Psoas muscle (tissue), 8 donors: ENCODE data around the gene OSTN. TPM values are rescaled to one million over a fixed set of nuclear protein-coding genes. Genes with fewer than 3 reads are reported as not detected.

Experiments
- ATAC-seq, 4 donors: fragments of 200-7000 bp; cut with Tn5 transposase; one replicate each; pipeline ENCODE4 v1.9.1; 2020; ENCODE audit warnings: moderate library complexity in 3 of 4, mild to moderate bottlenecking in 2 of 4
- DNase-seq, 2 donors: peaks; one replicate each; pipeline ENCODE4 v3.0.0-alpha.2; 2020
- H3K27ac ChIP-seq: fragments of 200-600 bp; one replicate; pipeline ENCODE4 v1.8.0; 2022
- H3K27me3 ChIP-seq, 3 donors: fragments of 200-600 bp in 1 of 3; one replicate each; pipeline versions ENCODE4 v1.6.1 to v1.8.0; 2013 to 2022; ENCODE audit warnings: low read length in 2 of 3, mild to moderate bottlenecking in 2 of 3, moderate library complexity in 1 of 3; ENCODE audit not compliant: insufficient read depth in 3 of 3
- H3K36me3 ChIP-seq, 2 donors: fragments of 200-600 bp in 1 of 2; one replicate each; pipeline versions ENCODE4 v1.6.1 to v1.8.0; 2013 to 2022; ENCODE audit warnings: low read depth in 1 of 2, mild to moderate bottlenecking in 1 of 2, moderate library complexity in 1 of 2; ENCODE audit not compliant: insufficient read depth in 1 of 2
- H3K4me1 ChIP-seq: fragments of 200-600 bp; one replicate; pipeline ENCODE4 v1.8.0; 2022
- H3K4me3 ChIP-seq: fragments of 200-600 bp; one replicate; pipeline ENCODE4 v1.8.0; 2022; ENCODE audit warnings: mild to moderate bottlenecking
- H3K9me3 ChIP-seq: fragments of 200-600 bp; one replicate; pipeline ENCODE4 v1.8.0; 2022
- WGBS, 3 donors: extraction: QIAGEN DNeasy Blood & Tissue Kit; methylation state at CpG; one replicate each; pipeline versions ENCODE4 v1.1.6 to v1.1.7; 2013; 5-methylcytosine and 5-hydroxymethylcytosine counted together
- intact Hi-C, 2 donors: fragments of 100-400 bp; cut with DNase I; formaldehyde crosslinking; loops; one replicate each; pipeline versions ENCODE4 v1.11.0 to v1.14.2; 2022
- polyA plus RNA-seq, 3 donors: library from polyadenylated mRNA; stranded (reverse); fragments of 200-250 nt; gene quantifications; one replicate each; pipeline ENCODE4 v1.2.3, GENCODE V29; 2013
- total RNA-seq, 4 donors: library from RNA; stranded (reverse); fragmentation: NEBNext Ultra II Directional in 2 of 4; extraction: Animal tissue kit (Norgen Biotek cat#: 25700) in 2 of 4; gene quantifications; one replicate each; pipeline versions ENCODE4 v1.2.1 to v1.2.4, GENCODE V29; 2021 to 2023
- TF ChIP-seq, protein P1 (sequence below): fragments of 200-600 bp; IDR thresholded peaks from one replicate; pipeline ENCODE4 v1.8.0; 2022; ENCODE audit warnings: antibody characterized with exemption
- donor health status: healthy with polysubstance abuse.
- donor health status: DM: no; HTN: no; CAD: no; lungs with moderate emphysema.
- donor health status: Bipolar disorder and iron deficiency.
- donor health status: healthy.
- donor health status: DM: yes; HTN: yes; CAD: no.
- donor health status: DM: no; HTN: no; CAD: no.
- donor health status: DM: no; HTN: no; CAD: no.
- donor health status: DM: yes; HTN: yes; CAD: no.

OSTN gene
- total and polyA plus RNA-seq, 7 donors, result 0.05 to 0.34 (median 0.16) TPM; not detected in 3

DNA sequence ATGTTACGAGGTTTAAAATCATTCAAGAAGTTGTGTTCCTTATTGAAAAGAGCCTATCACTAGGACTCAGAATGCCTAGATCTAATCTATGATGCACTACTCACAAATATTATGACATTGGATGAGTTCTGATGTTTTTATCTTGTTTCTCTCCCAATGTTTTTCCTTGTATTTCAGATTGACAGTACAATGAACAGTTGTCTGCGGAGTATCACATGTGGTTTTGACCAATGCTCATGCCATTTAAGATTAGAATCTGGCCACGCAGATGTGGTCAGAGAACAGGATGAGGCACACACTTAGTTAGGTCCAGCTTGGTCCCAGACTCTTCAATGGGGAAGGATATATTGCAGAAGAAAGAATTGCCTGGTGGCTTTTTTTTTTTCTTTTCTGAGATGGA, 104.6 kb downstream of the OSTN start:
- no peak overlapping the region for H3K4me3 ChIP-seq
- H3K36me3 ChIP-seq, result no peaks in the 10 kb centered on the region
- no peaks in the 10 kb centered on the region for H3K4me1 ChIP-seq
- WGBS, 3 donors, result 88 to 92% (median 90%) methylated on average over 3 of the region's 3 CpGs
- no peak for ATAC-seq
- H3K27ac ChIP-seq, result no peak overlapping the region
- TF ChIP-seq, protein P1, sequence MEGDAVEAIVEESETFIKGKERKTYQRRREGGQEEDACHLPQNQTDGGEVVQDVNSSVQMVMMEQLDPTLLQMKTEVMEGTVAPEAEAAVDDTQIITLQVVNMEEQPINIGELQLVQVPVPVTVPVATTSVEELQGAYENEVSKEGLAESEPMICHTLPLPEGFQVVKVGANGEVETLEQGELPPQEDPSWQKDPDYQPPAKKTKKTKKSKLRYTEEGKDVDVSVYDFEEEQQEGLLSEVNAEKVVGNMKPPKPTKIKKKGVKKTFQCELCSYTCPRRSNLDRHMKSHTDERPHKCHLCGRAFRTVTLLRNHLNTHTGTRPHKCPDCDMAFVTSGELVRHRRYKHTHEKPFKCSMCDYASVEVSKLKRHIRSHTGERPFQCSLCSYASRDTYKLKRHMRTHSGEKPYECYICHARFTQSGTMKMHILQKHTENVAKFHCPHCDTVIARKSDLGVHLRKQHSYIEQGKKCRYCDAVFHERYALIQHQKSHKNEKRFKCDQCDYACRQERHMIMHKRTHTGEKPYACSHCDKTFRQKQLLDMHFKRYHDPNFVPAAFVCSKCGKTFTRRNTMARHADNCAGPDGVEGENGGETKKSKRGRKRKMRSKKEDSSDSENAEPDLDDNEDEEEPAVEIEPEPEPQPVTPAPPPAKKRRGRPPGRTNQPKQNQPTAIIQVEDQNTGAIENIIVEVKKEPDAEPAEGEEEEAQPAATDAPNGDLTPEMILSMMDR, result no peak
- intact Hi-C loops, result no loop called here
- no peaks in the 10 kb centered on the region for H3K9me3 ChIP-seq
- DNase-seq, result no peak
- no peaks in the 10 kb centered on the region for H3K27me3 ChIP-seq

DNA sequence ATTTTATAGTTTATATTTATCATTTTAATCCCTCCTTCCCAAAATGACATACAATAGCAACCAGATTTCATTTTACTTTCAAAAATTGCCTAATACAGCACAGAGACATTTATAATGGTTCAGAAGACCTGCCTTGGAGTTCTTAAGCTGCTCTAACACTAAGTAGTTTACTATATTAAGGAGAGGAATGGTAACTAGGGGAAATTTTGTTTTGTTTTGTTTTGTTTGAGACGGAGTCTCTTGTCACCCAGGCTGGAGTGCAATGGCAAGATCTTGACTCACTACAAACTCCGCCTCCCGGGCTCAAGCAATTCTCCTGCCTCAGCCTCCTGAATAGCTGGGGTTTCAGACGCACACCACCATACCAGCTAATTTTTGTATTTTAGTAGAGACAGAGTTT, 107.4 kb downstream of the OSTN start:
- H3K4me1 ChIP-seq, result no peaks in the 10 kb centered on the region
- ATAC-seq (no peak), DNase-seq (no peak)
- H3K9me3 ChIP-seq, result no peaks in the 10 kb centered on the region
- intact Hi-C loops, result no loop called here
- TF ChIP-seq, protein P1, result no peak
- whole genome bisulfite sequencing, 3 donors, result 82 to 93% (median 86%) methylated on average over 4 of the region's 4 CpGs
- H3K27ac ChIP-seq, result no peak overlapping the region
- H3K36me3 ChIP-seq, result no peaks in the 10 kb centered on the region
- no peaks in the 10 kb centered on the region for H3K27me3 ChIP-seq
- no peak overlapping the region for H3K4me3 ChIP-seq

DNA sequence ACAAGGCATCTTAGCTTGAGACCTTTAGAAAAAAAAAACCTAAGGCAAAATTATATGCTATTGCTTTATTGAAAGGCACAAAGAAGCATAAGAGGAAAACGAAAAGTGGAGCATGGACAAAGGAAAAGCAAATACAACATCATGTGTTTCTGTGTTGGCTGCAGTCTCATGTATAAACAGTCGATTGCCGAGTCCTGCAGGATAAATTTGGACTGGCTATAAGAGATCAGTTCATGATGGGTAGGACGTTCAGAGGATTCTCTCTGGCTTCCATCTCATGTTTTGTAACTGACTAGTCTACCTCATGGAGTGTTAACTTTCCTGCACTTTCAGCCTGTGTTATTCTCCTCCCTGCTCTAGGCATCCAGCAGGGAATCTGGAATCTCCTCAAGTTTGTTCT, 108.3 kb downstream of the OSTN start:
- no peaks in the 10 kb centered on the region for H3K27me3 ChIP-seq
- H3K4me3 ChIP-seq, result no peak overlapping the region
- no peak for DNase-seq
- WGBS, 3 donors, result 73 to 80% (median 78%) methylated on average over 4 of the region's 4 CpGs
- H3K4me1 ChIP-seq, result no peaks in the 10 kb centered on the region
- H3K27ac ChIP-seq, result no peak overlapping the region
- no peak for ATAC-seq
- intact Hi-C loops, result no loop called here
- TF ChIP-seq, protein P1, result no peak
- H3K36me3 ChIP-seq, result no peaks in the 10 kb centered on the region
- no peaks in the 10 kb centered on the region for H3K9me3 ChIP-seq

DNA sequence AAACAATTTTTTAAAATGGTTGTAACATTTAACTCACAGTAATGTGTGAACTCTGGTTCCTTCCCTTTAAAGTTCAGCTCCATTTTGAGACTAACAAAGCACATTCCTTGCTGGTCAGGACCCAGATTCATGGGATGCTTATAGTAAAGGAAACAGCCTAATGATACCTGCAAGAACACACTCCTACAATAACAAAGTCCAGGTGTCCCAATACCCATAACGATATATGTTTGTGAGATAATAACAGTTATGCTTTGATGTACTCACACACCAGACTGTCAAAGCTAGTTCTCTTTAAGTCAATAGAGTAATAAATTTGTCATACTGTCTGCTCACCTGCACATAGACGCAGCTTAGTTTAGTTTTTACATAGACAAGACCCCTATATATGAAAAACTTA, 114.3 kb downstream of the OSTN start:
- ATAC-seq (no peak), DNase-seq (no peak)
- Histone ChIP-seq H3K27ac (no peak overlapping the region), H3K4me1 (no peaks in the 10 kb centered on the region), H3K27me3 (no peaks in the 10 kb centered on the region), H3K9me3 (no peaks in the 10 kb centered on the region), H3K4me3 (no peak overlapping the region), H3K36me3 (no peaks in the 10 kb centered on the region)
- TF ChIP-seq, protein P1, result no peak
- WGBS, 3 donors, result 89 to 93% (median 91%) methylated on average over 2 of the region's 2 CpGs
- intact Hi-C loops, result no loop called here

DNA sequence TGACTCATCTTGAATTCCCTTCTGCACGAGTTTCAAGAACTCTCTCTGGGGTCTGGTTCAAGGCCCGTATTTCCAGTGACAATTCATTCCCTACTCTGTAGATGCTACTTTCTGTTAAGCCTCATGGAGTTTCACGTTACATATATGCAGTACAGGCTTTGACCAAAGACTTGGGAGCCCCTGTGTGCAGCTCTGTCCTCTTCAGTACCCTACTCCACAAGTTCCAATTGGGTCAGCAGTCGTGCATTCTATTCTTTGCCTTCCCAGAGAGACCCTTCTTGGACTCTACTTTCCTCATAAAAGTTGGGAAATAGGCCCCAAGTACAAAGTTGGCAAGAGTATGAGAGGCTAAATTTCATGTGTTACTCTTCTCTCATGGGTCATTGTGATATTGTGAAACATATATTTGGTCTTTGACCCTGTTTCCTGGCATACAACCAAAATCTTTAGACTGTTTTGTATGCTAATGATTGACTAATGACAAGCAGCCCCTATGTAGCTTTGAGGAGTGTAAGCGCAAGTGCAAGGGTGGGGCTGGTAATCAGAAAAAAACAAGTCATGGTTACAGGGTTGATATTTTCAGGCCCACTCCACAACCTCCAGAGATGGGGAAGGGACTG, 115.2 kb downstream of the OSTN start:
- WGBS, 3 donors, result 72 to 87% (median 80%) methylated on average over 5 of the region's 5 CpGs
- TF ChIP-seq, protein P1, result no peak
- Histone ChIP-seq H3K4me3 (no peak overlapping the region), H3K4me1 (no peaks in the 10 kb centered on the region), H3K36me3 (no peaks in the 10 kb centered on the region), H3K27ac (no peak overlapping the region), H3K27me3 (no peaks in the 10 kb centered on the region), H3K9me3 (no peaks in the 10 kb centered on the region)
- ATAC-seq, result no peak
- DNase-seq, result no peak
- intact Hi-C loops, result no loop called here
